SK-N-SH treated with all-trans-retinoic acid at 6 μM for 48 hours (cell line): ENCODE results near the gene KRT25.

Source experiments
- BACH2 ChIP-seq: fragments of 250-450 bp; sonication (Bioruptor Pico); IDR thresholded peaks from 2 replicates; pipeline ENCODE4 v1.9.0; 2021; ENCODE audit warnings: mild to moderate bottlenecking, borderline replicate concordance
- TOX ChIP-seq: fragments of 250-450 bp; sonication (Bioruptor Pico); IDR thresholded peaks from 2 replicates; pipeline ENCODE4 v1.8.0; 2021; ENCODE audit warnings: mild to moderate bottlenecking, moderate library complexity, borderline replicate concordance
- ZFP30 ChIP-seq: fragments of 450-650 bp; formaldehyde crosslinking; IDR thresholded peaks from 2 replicates; pipeline ENCODE4 v1.5.0; 2022; ENCODE audit warnings: mild to moderate bottlenecking, moderate library complexity

GRCh38 chr17:40730970-40731369 is 24.2 kb downstream of the KRT25 start:
- TF ChIP-seq TOX (CRISPR knock-in tag) (no peak), ZFP30 (CRISPR knock-in tag) (no peak), BACH2 (CRISPR knock-in tag) (no peak)
